Stimulated activated CD4-positive, alpha-beta T cell treated with anti-CD3 and anti-CD28 coated beads, Interleukin-4, amount 100 ng/mL, for 48 hours (primary cell): ENCODE results near the gene RBBP7.

Experiments used
- DNase-seq, 2 donors: peaks; one replicate each; pipeline ENCODE4 v3.0.0-alpha.2; 2020; ENCODE audit warnings: low read depth in 2 of 2

The RBBP7 gene

DNA sequence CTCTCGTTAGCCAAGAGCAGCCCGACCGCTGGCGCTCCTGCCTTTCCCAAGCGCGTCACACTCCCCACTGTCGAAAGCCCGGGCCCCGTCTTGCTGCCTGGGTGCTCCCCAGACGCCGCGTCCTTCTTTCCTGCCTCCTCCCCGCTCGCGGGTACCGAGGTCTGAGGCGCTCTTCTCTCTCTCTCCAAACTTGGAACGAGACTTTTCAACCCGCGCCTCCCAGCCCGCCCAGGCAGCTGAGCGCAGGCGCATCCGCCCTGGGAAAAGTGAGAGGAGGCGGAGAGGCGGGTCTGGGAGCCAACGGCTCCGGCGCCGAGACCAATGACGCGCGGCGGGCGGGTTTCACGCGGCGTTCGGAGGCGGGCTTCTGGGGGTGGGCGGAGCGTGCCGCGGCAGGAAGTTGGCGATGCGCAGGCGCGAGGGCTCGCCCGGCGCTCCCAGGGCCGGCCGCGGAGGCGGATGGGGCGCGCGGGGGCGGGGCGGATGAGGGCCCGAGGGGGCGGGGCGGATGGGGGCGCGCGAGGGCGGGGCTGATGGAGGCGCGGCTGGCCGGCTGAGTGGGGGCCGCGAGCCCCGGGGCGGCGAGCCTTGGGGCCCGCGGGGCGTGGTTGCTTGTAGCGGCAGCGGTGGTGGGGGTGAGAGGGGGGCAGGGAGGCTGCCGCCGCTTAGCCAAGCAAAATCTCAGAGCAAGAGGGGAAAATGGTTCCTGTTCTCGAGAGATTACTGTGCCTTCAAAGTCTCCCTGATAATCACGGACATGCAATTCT lies at the start of gene RBBP7:
RBBP7 (minus strand) TSS at position 268 of the 767 bp plus-strand sequence. CDS start 309 bp downstream, outside the sequence.
- DNase-seq, result peak; percentile 80

DNA sequence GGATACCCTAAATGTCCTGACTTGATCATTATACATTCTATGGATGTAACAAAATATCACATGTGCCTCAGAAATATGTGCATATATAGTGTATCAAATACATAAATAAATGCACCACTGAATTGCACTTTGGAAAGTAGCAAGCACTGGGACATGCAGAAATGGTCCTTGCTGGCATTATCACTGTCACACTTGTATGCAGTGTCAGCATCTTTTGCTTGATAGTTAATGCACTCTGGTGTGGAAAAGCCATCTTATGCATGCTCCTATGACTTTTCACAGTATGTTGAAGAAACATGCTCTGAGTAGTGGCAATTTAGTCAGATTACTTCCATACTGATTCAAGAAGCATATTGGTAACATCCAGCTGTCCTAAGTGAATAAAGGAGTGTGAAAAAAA lies 48.8 kb upstream of the RBBP7 start:
- DNase-seq, result no peak

DNA sequence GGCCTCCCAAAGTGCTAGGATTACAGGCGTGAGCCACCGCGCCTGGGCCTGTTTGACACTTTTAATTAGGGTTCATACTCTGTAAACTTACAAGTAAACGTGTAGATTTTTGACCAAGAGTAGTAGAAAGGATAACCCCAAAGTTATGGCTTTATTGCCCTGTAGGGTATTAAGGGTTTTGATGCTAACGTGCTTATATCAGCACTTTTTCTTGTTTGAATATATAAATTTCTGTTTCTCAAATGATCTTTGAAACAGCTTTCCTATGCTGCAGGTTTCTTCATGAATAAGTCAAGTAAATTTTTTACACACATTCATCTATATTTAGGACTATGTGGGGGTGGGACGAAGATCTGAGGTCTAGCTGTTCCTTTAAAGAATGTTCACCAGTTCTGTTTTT lies 47.0 kb upstream of the RBBP7 start:
- DNase-seq, result no peak

DNA sequence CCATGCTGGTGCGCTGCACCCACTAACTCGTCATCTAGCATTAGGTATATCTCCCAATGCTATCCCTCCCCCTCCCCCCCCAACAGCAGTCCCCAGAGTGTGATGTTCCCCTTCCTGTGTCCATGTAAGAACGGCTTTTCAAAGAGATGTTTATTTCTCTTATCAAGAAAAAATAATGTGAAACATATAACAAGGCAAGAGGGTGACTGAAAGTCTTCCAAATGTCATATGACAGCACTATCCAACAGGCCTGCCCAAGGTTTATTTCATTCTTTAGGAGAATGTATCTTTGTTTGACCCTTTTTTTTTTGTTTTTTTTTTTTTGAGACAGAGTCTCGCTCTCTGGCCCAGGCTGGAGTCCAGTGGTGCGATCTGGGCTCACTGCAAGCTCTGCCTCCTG lies 46.4 kb upstream of the RBBP7 start:
- no peak for DNase-seq

DNA sequence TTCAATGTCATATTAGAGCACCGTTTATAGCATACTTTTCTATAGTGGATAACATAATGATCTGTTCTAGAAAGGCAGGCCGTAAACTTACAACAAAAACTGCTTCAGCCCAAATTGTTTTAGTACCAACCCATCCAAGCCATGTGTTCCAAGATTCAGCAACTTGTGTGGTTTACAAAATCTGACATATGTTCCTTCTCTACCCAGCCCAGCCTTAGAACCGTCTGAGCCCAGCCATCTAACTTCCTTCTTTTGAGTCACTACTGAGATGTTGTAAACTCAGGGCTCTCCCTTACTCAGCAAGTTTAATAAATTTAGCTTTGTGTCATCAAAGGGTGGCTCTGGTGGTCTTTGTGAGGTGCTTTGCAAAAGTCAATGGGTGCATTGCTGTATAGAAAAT lies 43.9 kb upstream of the RBBP7 start:
- DNase-seq, result no peak

DNA sequence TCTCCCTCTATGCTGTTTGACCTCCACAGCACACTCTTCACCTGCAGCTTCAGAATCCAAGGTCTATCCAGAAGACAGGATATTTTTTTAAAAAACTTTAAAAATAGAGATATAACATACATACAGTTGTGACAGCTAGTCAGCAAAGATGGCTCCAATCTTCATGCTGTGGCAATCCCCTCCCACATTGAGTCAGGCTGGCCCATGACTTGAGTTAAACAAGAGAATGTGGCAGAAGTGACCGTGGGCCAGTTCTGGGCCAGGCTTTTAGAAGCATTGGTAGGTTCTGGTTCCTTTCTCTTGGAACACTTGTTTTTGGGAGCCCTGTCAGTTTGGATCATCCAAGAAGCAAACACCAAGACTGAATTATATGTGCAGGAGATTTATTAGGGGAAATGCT lies 40.2 kb upstream of the RBBP7 start:
- no peak for DNase-seq

DNA sequence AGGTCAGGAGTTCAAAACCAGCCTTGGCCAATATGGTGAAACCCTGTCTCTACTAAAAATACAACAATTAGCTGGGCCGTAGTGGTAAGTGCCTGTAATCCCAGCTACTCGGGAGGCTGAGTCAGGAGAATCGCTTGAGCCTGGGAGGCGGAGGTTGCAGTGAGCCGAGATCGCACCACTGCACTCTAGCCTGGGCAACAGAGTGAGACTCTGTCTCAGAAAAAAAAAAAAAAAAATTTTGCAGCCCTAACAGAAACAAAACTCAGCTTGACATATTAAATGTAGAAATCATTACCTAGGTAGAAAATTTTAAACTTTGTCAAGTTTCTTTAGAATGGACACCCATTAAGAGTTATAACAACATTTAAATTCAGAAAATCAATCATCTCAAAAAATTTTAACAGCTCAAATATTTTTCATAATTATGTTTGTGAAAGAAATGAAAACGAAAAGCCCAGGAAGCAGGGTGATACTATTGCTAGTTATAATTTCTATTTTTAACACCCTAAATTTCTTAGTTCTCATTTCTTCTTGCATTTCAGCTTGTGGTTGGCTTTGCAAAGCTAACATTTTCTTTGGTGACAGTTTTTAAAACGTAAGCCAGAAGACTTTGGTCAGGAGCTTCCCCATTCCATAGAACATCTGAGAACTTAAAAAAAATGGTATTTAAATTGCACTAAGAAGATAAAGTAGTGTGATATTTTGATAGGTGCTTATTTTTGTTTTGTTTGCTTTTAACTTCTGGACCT lies 33.3 kb upstream of the RBBP7 start:
- no peak for DNase-seq

DNA sequence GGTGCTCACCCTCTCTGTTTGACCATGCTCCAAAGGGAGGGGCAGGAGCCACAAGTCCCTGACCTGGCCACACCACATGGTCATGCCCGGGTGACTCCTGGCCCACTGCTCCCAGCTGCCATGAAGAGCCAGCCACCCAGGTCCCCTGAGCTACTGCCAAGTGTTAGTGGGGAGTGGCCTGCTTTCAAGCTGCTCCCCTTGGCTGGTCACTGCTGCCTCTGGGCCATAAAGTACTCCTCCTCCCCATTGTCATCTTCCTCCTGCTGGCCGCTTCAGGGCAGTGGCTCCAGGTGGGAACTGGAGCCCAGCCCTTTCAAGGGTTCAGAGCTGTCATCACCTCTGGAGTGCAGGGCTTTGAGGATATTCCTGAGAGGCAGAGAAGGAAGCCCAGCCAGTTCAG lies 27.3 kb upstream of the RBBP7 start:
- DNase-seq, result no peak

DNA sequence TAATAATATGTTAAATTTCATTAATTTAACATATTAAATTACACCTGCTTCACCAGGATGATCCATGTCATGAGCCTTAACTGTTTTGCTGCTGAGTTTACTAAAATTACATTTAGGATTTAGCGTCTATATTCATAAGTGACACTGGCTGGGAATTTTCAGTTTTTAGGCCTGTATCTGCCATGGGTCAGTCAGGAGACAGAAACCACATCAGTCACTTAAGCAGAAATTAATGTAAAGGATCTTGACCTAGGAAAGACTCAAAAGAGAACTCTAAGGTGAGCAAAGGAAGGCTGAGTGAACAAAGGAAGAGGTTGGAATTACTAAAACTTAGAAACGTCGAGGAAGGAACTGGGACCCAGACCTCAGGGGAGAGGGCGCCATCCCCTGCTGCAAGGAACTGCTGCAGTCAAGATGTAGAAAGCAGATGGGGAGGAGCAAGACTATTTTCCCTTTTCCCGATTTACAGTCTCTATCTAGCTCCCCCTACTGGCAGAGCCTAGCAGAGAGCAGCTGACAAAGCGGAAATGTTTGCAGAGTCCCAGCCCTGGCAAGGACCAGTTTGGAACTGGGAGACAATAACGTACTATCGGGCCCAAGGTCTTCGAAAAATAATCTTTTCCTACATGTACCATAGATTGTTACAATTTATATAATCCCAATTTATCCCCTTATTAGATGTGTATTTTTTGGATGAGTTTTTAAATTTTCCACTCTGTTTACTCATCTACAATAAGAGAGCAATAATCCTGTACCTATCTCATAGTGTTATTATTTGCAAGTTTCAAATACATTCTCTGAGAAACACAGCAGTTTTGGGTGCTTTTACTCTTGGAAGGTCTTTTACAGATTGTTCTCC lies 22.6 kb upstream of the RBBP7 start:
- peak in 1 of 2 donors; percentile 34 for DNase-seq

DNA sequence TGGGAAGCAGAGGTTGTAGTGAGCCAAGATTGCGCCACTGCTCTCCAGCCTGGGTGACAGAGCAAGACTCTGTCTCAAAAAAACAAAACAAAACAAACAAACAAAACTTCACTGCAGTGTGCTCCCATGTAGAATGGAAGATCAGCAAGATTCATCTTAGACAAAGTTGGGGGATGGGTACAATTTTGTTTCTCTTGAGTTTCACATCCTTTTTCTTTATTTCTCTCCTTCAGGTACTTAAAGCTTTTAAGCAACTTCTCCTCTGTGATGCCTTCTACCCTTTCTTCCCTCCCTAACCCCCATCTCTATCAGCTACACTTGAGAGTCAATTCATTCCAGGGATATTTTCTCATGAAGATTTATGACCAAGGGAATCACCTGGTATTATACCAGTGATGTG lies 15.5 kb upstream of the RBBP7 start:
- DNase-seq, result no peak

DNA sequence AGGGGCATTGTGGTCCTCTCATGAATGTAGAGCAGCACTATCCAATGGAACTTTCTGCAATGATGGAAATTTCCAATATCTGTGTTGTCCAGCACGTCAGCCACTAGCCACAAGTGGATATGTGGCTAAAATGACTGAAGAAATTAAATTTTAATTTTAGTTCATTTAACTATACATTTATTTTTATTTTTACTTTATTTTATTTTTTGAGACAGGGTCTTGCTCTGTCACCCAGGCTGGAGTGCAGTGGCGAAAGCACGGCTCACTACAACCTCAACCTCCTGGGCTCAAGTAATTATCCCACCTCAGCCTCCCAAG lies 13.3 kb upstream of the RBBP7 start:
- DNase-seq, result no peak

DNA sequence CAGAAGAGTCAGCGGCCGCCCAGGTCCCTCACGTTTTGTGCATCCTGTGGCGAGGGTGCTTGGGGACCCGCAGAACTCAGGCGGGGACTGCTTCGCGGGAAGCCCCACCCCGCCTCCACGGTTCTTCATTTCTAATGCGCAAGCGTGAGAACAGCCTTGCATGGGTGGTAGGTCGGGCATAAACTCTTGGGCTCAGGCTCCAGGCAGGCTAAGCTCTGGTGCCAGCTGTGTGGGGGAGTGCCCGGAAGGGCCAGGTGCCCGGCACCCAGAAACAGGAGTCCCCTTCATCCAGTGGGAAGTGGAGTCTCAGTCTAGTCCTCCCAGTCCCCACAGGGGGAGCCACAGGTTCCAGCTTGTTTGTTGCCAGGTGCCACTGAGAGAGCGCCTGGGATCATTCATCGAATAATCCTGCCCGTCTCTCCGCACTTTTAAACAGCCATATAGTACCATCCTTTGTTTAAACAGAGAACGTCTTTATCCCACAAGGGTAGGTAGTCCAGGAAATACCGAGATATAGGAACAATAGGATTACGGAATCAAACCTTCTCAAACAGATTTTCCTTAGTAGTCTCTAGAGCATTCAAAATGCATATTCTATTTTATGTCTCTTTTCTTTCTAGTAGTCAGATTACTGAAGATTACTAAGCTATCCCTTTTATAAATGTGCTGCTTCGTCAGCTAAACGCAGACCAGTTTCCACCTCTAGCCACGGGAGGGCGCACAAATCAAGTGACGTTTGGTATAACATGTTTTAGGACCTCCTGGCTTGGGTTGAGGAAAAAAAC lies 12.7 kb upstream of the RBBP7 start:
- DNase-seq, result peak; percentile 49 to 51

DNA sequence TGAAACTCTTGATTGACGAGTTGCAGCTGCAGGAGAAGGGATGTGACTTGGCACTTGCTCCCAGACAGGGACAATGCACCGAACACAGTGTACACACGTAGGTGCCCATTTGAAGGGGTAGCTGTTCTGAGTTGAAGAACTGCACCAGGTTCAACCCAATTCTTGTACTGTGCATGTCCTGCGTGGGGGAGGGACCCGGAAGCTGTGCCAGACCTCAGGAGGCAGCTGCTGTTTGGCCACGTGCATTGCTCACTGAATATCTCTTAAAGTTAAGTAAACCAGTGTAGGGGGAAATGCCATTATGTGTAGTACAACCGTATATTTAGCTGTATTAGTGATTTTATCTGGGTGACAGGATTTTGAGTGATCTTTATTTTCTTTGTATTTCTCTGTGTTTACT lies 12.0 kb upstream of the RBBP7 start:
- DNase-seq, result no peak

DNA sequence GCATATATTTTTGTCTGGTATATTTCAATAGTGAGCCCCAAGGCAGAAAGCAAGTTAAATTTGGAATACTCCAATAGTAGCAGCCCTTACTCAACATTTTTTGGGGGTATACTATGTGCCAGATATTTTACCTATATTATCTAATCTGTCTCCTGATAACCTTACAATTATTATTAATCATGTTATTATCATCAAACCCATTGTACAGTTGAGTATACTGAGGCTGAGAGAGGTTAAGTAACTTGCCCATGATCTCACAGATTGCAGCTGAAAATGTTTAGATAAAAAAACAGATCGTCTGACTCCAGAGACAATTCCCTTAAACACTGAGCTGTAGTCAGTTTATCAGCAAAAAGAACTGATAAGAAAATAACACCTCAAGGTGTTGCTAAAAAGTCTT lies 6.5 kb upstream of the RBBP7 start:
- no peak for DNase-seq

DNA sequence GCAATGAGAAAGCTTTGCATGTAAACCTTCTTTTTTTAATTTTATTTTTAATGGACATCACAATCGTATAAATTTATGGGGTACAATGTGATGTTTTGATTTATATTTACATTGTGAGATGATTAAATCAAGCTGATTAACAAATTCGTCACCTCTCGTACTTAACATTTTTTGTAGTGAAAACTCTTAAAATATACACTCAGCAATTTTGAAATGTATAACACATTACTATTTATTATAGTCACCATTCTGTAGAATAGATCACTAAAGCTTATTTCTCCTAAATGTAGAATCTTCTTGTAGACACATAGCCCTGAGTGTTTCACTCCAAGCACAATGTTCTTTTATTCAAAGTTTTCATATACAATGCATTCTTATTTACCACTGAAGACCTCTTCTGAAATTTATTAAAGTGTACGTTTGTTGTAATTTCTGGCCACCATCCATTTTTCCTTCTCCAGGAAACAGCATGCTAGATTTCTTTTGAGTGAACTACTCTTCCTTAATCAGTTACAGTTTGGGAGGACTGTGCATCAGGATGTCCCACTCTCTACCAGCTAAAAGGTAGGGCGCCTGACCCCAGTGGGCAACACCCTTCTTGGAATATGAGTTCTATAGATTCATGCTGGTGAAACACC lies 4.4 kb upstream of the RBBP7 start:
- no peak for DNase-seq

DNA sequence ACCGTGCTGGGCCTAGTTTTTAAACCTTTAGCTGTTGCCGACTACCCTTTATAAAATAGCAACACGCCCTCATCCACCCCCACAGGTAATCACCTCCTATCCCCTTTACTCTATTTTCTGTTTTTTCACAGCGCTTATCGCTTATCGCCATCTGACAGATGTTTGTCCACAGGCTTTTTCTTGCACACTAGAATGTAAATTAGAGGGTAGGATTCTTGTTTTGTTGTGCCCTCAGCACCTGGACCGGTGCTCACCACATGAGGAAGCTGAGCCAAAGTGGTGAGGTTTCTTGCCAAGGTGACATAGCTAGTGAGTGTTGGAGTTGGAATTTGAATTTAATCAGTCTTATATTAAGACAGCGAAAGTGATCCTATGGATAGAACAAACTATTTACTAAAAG lies 2.9 kb upstream of the RBBP7 start:
- DNase-seq, result no peak

DNA sequence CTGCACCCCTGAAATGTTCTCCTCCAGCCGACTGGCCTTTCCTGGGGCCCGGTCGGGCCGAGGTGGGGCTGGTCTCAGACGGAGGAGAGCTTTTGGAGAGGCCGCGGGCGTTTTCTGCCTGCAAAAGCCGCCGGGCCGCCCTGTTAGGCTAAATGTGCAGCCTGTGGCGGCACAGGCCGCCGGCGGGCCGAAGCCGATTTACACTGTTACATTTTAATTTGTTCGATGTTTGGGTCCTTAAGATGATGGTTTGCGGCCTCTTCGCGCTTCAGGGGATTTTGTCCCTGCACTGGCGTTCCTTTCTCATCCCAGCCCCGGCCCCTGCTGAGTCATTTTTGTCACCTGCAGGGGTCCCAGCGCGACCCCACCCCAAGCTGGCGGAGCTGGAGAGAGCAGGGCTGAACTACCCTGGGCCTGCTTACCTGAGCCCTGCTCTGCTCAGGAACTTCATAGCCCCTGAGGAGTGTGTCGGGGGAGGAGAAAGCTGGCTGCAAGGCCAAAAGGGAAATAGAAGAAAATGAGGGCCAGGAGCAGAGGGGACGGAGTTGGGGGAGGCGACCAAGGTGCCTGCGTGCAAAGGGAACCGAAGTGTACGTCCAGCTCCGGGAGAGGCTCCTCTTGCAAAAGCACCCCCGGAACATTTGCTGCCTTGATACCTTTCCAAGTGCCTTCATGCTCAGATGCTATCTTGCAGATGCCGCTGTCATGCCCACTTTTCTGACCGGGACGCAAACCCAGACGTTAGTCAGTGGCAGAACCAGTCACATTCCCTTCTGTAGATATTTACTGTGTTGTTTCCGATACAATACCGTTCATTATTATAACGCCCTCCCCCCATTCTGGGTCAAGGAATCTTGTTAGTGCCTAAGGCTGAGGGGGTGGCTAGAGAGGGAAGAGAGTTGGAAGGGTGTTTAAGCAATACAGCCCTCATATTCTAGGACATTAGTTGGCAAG lies 977 bp upstream of the RBBP7 start:
- no peak for DNase-seq

DNA sequence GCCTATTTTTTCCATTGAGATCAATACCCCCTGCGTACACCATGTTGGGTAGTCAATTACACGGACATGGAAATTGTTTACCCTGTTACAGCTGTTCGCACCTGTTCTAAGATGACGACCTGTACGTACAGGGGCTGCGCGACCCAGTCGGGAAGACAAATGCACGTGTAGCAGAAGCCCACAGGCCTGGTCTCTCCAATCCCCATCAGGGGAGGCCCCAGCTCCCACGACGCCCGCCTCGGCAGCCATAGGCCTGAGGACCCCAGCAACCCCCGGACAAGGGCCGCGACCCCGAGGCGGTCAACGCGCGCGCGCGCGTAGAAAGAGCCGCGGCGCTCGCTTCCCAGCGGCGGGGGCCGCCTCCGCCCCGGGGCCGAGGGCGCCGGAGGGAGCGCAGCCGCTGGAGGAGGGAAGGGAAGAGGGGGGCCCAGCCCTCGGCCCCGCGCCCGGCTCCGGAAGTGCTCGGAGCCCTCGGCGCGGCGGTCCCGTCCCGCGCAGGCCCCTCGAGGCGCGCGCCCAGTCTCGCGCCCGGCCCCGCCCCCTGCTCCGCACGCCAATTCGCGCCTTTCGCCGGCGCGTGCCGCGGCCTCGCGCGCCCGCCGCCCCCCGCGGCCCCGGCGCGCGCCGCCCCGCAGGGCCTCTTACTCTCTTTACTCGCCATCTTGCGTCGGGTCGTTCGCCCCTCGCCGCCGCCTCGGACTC lies 618 bp downstream of the RBBP7 start:
- no peak for DNase-seq

DNA sequence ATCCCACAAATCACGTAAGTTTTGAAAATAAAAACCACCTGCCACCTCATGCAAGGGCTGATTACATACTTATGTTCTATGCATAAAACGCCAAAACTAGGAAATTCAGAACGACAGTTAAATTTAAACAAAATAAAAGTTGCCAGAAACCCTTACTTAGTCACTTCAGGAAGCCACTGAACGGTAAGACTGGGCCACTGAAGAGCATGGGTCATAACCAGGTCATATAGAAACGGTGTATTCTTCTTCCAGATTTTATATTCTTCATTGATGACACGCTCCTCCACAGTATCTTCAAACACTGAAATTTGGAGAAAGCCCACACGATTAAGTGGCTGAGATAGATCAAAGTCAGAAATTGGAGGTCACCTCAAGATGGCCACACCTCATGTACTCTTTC lies 1.2 kb downstream of the RBBP7 start:
- no peak for DNase-seq

DNA sequence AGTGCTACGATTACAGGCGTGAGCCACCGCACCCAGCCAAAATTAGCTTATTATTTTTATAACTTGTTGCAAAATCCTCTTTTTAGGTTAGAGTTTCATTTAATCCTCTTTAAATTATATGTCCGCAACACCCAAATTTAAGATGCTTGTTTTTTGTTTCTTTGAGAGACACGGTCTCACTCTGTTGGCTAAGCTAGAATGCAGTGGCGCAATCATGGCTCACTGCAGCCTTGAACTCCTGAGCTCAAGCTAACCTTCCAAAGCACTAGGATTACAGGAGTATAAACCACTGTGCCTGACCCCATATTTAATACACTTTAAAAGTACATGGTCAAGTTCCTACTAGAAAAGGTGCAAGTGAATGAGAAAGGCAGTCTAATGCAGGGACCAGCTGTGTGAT lies 2.2 kb downstream of the RBBP7 start:
- no peak for DNase-seq
